Skin of body (tissue), 2 donors: Measurements from ENCODE around the gene GGPS1. TPM values are rescaled to one million over a fixed set of nuclear protein-coding genes. Genes with fewer than 3 reads are reported as not detected.

ENCODE experiments used
- small RNA-seq: library from RNA; depleted of rRNA; stranded (forward); fragments of <200 nt; gene quantifications from one replicate; pipeline ENCODE3, GENCODE V24; 2014; ENCODE audit warnings: low replicate concordance
- total RNA-seq: library from RNA; depleted of rRNA; stranded (reverse); fragments of >200 nt; gene quantifications from one replicate; pipeline ENCODE4 v1.2.3, GENCODE V29; 2014

GGPS1 gene
- total RNA-seq, 1 donor from 2014 or later = 17.4 TPM

Small RNAs within 50 kb of the gene (small RNA-seq; reads per million reads assigned to genes)
- not detected for gene AL391994.1

Other genes starting within 250 kb of the GGPS1 start
- 77.9 TPM for gene TOMM20, start 199.7 kb upstream of the GGPS1 start, total RNA-seq
- 47.2 TPM for gene RBM34, start 167.3 kb upstream of the GGPS1 start, total RNA-seq
- 62.9 TPM for gene ARID4B, start 391 bp upstream of the GGPS1 start, total RNA-seq
- 25.8 TPM for gene TBCE, start 38.9 kb downstream of the GGPS1 start, total RNA-seq
- gene B3GALNT2, start 175.9 kb downstream of the GGPS1 start, total RNA-seq = 40.3 TPM